GM23338 (cell line): ENCODE data around the gene ASB15. TPM values are rescaled to one million over a fixed set of nuclear protein-coding genes. Genes with fewer than 3 reads are reported as not detected.
"Not testable (repeated sequence)": the region's sequence is repeated elsewhere in the genome, so short reads cannot be mapped to it uniquely, and the experiment has no call there.

Source experiments
- ATAC-seq: fragments of 200-7000 bp; cut with Tn5 transposase; 3 replicates; pipeline ENCODE4 v1.9.1; 2020
- DNase-seq: peaks from one replicate; pipeline ENCODE4 v3.0.0-alpha.2; 2015; ENCODE audit warnings: low spot score
- H2AFZ ChIP-seq: fragments of 200-600 bp; sonication (generic); 2 replicates; pipeline ENCODE4 v1.8.0; 2016; ENCODE audit warnings: antibody characterized with exemption, mild to moderate bottlenecking, moderate library complexity
- H3F3A ChIP-seq: fragments of 200-600 bp; sonication (generic); replicated peaks from 2 replicates; pipeline ENCODE4 v1.8.0; 2017; ENCODE audit warnings: antibody characterized with exemption, mixed run types, low read depth
- H3K27ac ChIP-seq: fragments of 200-600 bp; sonication (generic); 2 replicates; pipeline ENCODE4 v1.6.1; 2016; ENCODE audit warnings: low read depth
- H3K27me3 ChIP-seq: fragments of 200-600 bp; sonication (generic); 2 replicates; pipeline ENCODE4 v1.8.0; 2016; ENCODE audit warnings: mild to moderate bottlenecking, mixed run types, moderate library complexity; ENCODE audit not compliant: insufficient read depth
- H3K36me3 ChIP-seq: fragments of 200-600 bp; sonication (generic); 2 replicates; pipeline ENCODE4 v1.8.0; 2016; ENCODE audit warnings: mild to moderate bottlenecking; ENCODE audit not compliant: insufficient read depth
- H3K4me1 ChIP-seq: fragments of 200-600 bp; sonication (generic); 2 replicates; pipeline ENCODE4 v1.8.0; 2016; ENCODE audit warnings: mild to moderate bottlenecking, moderate library complexity; ENCODE audit not compliant: insufficient read depth
- H3K4me2 ChIP-seq: fragments of 200-600 bp; sonication (generic); 2 replicates; pipeline ENCODE4 v1.7.1; 2017; ENCODE audit warnings: mixed run types
- H3K4me3 ChIP-seq: fragments of 200-600 bp; sonication (generic); 2 replicates; pipeline ENCODE4 v1.6.1; 2016; ENCODE audit warnings: mixed run types
- H3K79me2 ChIP-seq: fragments of 200-600 bp; sonication (generic); replicated peaks from 2 replicates; pipeline ENCODE4 v1.8.0; 2017; ENCODE audit warnings: mild to moderate bottlenecking; ENCODE audit not compliant: insufficient read depth
- H3K9me2 ChIP-seq: fragments of 200-600 bp; sonication (generic); 2 replicates; pipeline ENCODE4 v1.8.0; 2017; ENCODE audit not compliant: insufficient read depth
- H4K20me1 ChIP-seq: fragments of 200-600 bp; sonication (generic); replicated peaks from 2 replicates; pipeline ENCODE4 v1.8.0; 2017; ENCODE audit warnings: mild to moderate bottlenecking; ENCODE audit not compliant: insufficient read depth
- H3K27ac Mint-ChIP-seq: 2 replicates; pipeline ENCODE4 v1.8.0; 2020; ENCODE audit warnings: inconsistent platforms, mild to moderate bottlenecking, moderate library complexity, mixed read lengths
- H3K27me3 Mint-ChIP-seq: 3 replicates; pipeline ENCODE4 v1.8.0; 2022; ENCODE audit warnings: low read depth, mild to moderate bottlenecking, moderate library complexity, mixed read lengths, inconsistent platforms; ENCODE audit not compliant: insufficient read depth, poor library complexity
- H3K36me3 Mint-ChIP-seq: 3 replicates; pipeline ENCODE4 v1.8.0; 2021; ENCODE audit warnings: low read depth, mild to moderate bottlenecking, inconsistent platforms, moderate library complexity, mixed read lengths
- H3K4me1 Mint-ChIP-seq: 3 replicates; pipeline ENCODE4 v1.8.0; 2020; ENCODE audit warnings: mild to moderate bottlenecking, inconsistent platforms, mixed read lengths
- H3K4me3 Mint-ChIP-seq: 3 replicates; pipeline ENCODE4 v1.8.0; 2021; ENCODE audit warnings: moderate library complexity, mild to moderate bottlenecking, inconsistent platforms, mixed read lengths
- H3K9me3 Mint-ChIP-seq: 3 replicates; pipeline ENCODE4 v1.8.0; 2020; ENCODE audit warnings: moderate library complexity, mild to moderate bottlenecking, inconsistent platforms, mixed read lengths
- CTCF ChIP-seq, 2 experiments: fragments of 200-600 bp in 1 of 2; sonication (generic) in 1 of 2; conservative IDR thresholded peaks; 2 replicates each; pipeline versions ENCODE4 v1.5.1 to v1.6.1; 2016 to 2017; ENCODE audit warnings: antibody characterized with exemption in 2 of 2, low read depth in 2 of 2, mild to moderate bottlenecking in 2 of 2, moderate library complexity in 1 of 2
- ETS1 ChIP-seq: IDR thresholded peaks from 2 replicates; pipeline ENCODE4 v1.6.1; 2016; ENCODE audit warnings: antibody characterized with exemption
- JUNB ChIP-seq: IDR thresholded peaks from one replicate; pipeline ENCODE4 v1.6.1; 2016; ENCODE audit warnings: antibody characterized with exemption; ENCODE audit not compliant: unreplicated experiment
- NANOG ChIP-seq: IDR thresholded peaks from 2 replicates; pipeline ENCODE4 v1.6.1; 2016; ENCODE audit warnings: antibody characterized with exemption, borderline replicate concordance
- POLR2AphosphoS5 ChIP-seq: IDR thresholded peaks from 2 replicates; pipeline ENCODE4 v1.6.1; 2016; ENCODE audit warnings: antibody characterized with exemption, low read depth
- STAT1 ChIP-seq: IDR thresholded peaks from one replicate; pipeline ENCODE4 v1.6.1; 2016; ENCODE audit warnings: antibody characterized with exemption; ENCODE audit not compliant: unreplicated experiment
- ZNF114 ChIP-seq: fragments of 250-450 bp; sonication (Bioruptor Pico); IDR thresholded peaks from 2 replicates; pipeline ENCODE4 v1.5.0; 2020; ENCODE audit warnings: mild to moderate bottlenecking, moderate library complexity
- ZNF331 ChIP-seq: fragments of 250-450 bp; sonication (Bioruptor Pico); IDR thresholded peaks from 2 replicates; pipeline ENCODE4 v1.5.0; 2020; ENCODE audit warnings: low read depth, mild to moderate bottlenecking, moderate library complexity
- ZNF462 ChIP-seq: fragments of 250-450 bp; sonication (Bioruptor Pico); IDR thresholded peaks from 2 replicates; pipeline ENCODE4 v1.5.0; 2020; ENCODE audit warnings: mild to moderate bottlenecking, moderate library complexity
- polyA plus RNA-seq: library from polyadenylated mRNA; unstranded; fragments of >200 nt; fragmentation: Nextera tagmentation; extraction: Ambion mirVana; gene quantifications from 2 replicates; pipeline ENCODE4 v1.2.1, GENCODE V29; 2016
- total RNA-seq: library from RNA; depleted of rRNA; stranded (reverse); fragments of >200 nt; shearing (Covaris generic); gene quantifications from 2 replicates; pipeline ENCODE4 v1.2.3, GENCODE V29; 2014
- TF ChIP-seq, protein P1 (sequence below): IDR thresholded peaks from one replicate; pipeline ENCODE4 v1.6.1; 2018; ENCODE audit warnings: antibody characterized with exemption; ENCODE audit not compliant: unreplicated experiment

ASB15 gene
- total and polyA plus RNA-seq, 2 experiments from 2014 or later = not detected

GRCh38 chr7:123552134-123552533 lies 49.5 kb upstream of the ASB15 start:
- H3K27me3 Mint-ChIP-seq, H3K36me3 ChIP-seq: not testable (repeated sequence)
- peaks cover 34% of the 10 kb centered on the region for H3K36me3 Mint-ChIP-seq

DNA sequence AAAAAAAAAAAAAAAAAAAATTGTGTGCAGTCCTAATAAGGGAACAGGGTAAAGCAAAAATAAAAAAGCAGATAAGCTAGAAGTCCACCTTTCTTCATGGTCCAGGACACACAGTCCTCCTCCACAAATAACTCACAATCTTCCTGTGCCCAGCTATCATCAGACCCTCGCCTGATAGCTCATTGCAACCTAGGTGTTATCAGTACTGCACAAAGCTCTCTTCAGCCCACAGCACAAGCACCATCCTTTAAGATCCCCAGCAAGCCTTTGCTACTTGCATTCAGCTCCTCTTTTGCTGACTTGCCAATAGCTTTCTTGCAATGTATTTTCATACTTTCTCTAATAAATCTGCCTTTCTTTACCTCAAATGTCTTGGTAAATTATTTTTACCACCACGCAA lies 49.0 kb upstream of the ASB15 start:
- H3K79me2 ChIP-seq = peaks cover 61% of the 10 kb centered on the region
- no peak for TF ChIP-seq ZNF462
- TF ChIP-seq, protein P1, sequence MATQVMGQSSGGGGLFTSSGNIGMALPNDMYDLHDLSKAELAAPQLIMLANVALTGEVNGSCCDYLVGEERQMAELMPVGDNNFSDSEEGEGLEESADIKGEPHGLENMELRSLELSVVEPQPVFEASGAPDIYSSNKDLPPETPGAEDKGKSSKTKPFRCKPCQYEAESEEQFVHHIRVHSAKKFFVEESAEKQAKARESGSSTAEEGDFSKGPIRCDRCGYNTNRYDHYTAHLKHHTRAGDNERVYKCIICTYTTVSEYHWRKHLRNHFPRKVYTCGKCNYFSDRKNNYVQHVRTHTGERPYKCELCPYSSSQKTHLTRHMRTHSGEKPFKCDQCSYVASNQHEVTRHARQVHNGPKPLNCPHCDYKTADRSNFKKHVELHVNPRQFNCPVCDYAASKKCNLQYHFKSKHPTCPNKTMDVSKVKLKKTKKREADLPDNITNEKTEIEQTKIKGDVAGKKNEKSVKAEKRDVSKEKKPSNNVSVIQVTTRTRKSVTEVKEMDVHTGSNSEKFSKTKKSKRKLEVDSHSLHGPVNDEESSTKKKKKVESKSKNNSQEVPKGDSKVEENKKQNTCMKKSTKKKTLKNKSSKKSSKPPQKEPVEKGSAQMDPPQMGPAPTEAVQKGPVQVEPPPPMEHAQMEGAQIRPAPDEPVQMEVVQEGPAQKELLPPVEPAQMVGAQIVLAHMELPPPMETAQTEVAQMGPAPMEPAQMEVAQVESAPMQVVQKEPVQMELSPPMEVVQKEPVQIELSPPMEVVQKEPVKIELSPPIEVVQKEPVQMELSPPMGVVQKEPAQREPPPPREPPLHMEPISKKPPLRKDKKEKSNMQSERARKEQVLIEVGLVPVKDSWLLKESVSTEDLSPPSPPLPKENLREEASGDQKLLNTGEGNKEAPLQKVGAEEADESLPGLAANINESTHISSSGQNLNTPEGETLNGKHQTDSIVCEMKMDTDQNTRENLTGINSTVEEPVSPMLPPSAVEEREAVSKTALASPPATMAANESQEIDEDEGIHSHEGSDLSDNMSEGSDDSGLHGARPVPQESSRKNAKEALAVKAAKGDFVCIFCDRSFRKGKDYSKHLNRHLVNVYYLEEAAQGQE = no peak
- no peak for TF ChIP-seq ETS1
- no peak for TF ChIP-seq JUNB
- TF ChIP-seq POLR2AphosphoS5 = no peak
- TF ChIP-seq CTCF (conservative IDR thresholded peaks at IDR 0.05; ENCODE audit: low read depth in 2 of 2) = no peak
- no peak for TF ChIP-seq ZNF331 (CRISPR knock-in tag)
- no peak for TF ChIP-seq NANOG
- TF ChIP-seq STAT1 = no peak
- TF ChIP-seq ZNF114 = no peak

More at GRCh38 chr7:123552134-123552533, 49.5 kb upstream of the ASB15 start:
- ATAC-seq, H3K27ac ChIP-seq, DNase-seq, H3K9me3 Mint-ChIP-seq, H3K4me2 ChIP-seq, H3K27ac Mint-ChIP-seq, H3K9me2 ChIP-seq, H3K4me3 ChIP-seq, H3K4me3 Mint-ChIP-seq, H4K20me1 ChIP-seq, H3K4me1 Mint-ChIP-seq, H3K4me1 ChIP-seq, H3K27me3 ChIP-seq, H3F3A ChIP-seq, H2AFZ ChIP-seq: not testable (repeated sequence)
- H3K79me2 ChIP-seq = peaks cover 63% of the 10 kb centered on the region

More for the DNA sequence above, 49.0 kb upstream of the ASB15 start:
- H3K9me2 ChIP-seq = no peaks in the 10 kb centered on the region
- peaks cover 8% of the 10 kb centered on the region for H3K36me3 ChIP-seq
- no peak overlapping the region for H3K4me3 Mint-ChIP-seq
- H3K4me1 Mint-ChIP-seq = no peaks in the 10 kb centered on the region
- H3K9me3 Mint-ChIP-seq = no peaks in the 10 kb centered on the region
- H3K27ac ChIP-seq = no peak overlapping the region
- no peak for ATAC-seq
- H4K20me1 ChIP-seq = no peaks in the 10 kb centered on the region; the same call in 1 of the 2 replicates
- no peak for DNase-seq
- peaks cover 34% of the 10 kb centered on the region for H3K36me3 Mint-ChIP-seq
- no peak overlapping the region for H2AFZ ChIP-seq
- H3K27me3 Mint-ChIP-seq = no peaks in the 10 kb centered on the region
- no peaks in the 10 kb centered on the region for H3F3A ChIP-seq
- no peak overlapping the region for H3K27ac Mint-ChIP-seq
- H3K4me3 ChIP-seq = no peak overlapping the region
- no peak overlapping the region for H3K4me2 ChIP-seq
- H3K27me3 ChIP-seq = no peaks in the 10 kb centered on the region
- peaks cover 7% of the 10 kb centered on the region; the same call in 1 of the 2 replicates for H3K4me1 ChIP-seq
